ENCODE results near the gene ZNF485. TPM values are rescaled to one million over a fixed set of nuclear protein-coding genes. Genes with fewer than 3 reads are reported as not detected.

The ZNF485 gene
- polyA plus RNA-seq, 1 donor from 2014 or later, result 3.5 TPM

GRCh38 chr10:43623351-43623750, 17.1 kb downstream of the ZNF485 start:
- no peaks in the 10 kb centered on the region for H3F3A ChIP-seq (ENCODE audit: insufficient read depth, low read length, poor library complexity, severe bottlenecking)
- no peaks in the 10 kb centered on the region for H3K79me2 ChIP-seq (replicated peaks; ENCODE audit: insufficient read depth, low read length)
- H2AFZ ChIP-seq (ENCODE audit: low read depth, low read length), result no peak overlapping the region
- no peak overlapping the region for H3K4me3 ChIP-seq (ENCODE audit: low read length)
- H3K9me2 ChIP-seq (ENCODE audit: insufficient read depth, low read length), result no peaks in the 10 kb centered on the region
- no peaks in the 10 kb centered on the region for H4K20me1 ChIP-seq (ENCODE audit: insufficient read depth)
- no peak overlapping the region for H3K9ac ChIP-seq (ENCODE audit: low read length)
- no peaks in the 10 kb centered on the region for H3K27me3 ChIP-seq (ENCODE audit: insufficient read depth, low read depth, low read length)
- no peaks in the 10 kb centered on the region for H3K36me3 ChIP-seq (ENCODE audit: insufficient read depth, low read length)
- TF ChIP-seq TAF1 (IDR thresholded peaks at IDR 0.05; ENCODE audit: low read depth), result no peak
- no peak for TF ChIP-seq EP300 (conservative IDR thresholded peaks at IDR 0.05; ENCODE audit: poor library complexity, severe bottlenecking)
- no peak for TF ChIP-seq POLR2AphosphoS5 (IDR thresholded peaks at IDR 0.05)
- no peak overlapping the region for H3K4me2 ChIP-seq (ENCODE audit: low read length)
- H3K27ac ChIP-seq (ENCODE audit: low read length), result no peak overlapping the region
- H3K9me3 ChIP-seq (ENCODE audit: low read length), result no peaks in the 10 kb centered on the region

GRCh38 chr10:43627942-43628341, 21.7 kb downstream of the ZNF485 start:
- no peak overlapping the region for H3K4me3 ChIP-seq (ENCODE audit: low read length)
- no peaks in the 10 kb centered on the region for H3K27me3 ChIP-seq (ENCODE audit: insufficient read depth, low read depth, low read length)
- no peaks in the 10 kb centered on the region for H3K9me3 ChIP-seq (ENCODE audit: low read length)
- H3K9ac ChIP-seq (ENCODE audit: low read length), result no peak overlapping the region
- no peak overlapping the region for H3K4me2 ChIP-seq (ENCODE audit: low read length)
- H3K79me2 ChIP-seq (replicated peaks; ENCODE audit: insufficient read depth, low read length), result no peaks in the 10 kb centered on the region
- H3K36me3 ChIP-seq (ENCODE audit: insufficient read depth, low read length), result no peaks in the 10 kb centered on the region
- H3F3A ChIP-seq (ENCODE audit: insufficient read depth, low read length, poor library complexity, severe bottlenecking), result no peaks in the 10 kb centered on the region
- H3K9me2 ChIP-seq (ENCODE audit: insufficient read depth, low read length), result no peaks in the 10 kb centered on the region
- H4K20me1 ChIP-seq (ENCODE audit: insufficient read depth), result no peaks in the 10 kb centered on the region
- TF ChIP-seq TAF1 (IDR thresholded peaks at IDR 0.05; ENCODE audit: low read depth) (no peak), EP300 (conservative IDR thresholded peaks at IDR 0.05; ENCODE audit: poor library complexity, severe bottlenecking) (no peak), POLR2AphosphoS5 (IDR thresholded peaks at IDR 0.05) (no peak), CTCF (IDR thresholded peaks at IDR 0.05; ENCODE audit: poor library complexity, severe bottlenecking) (no peak), REST (IDR thresholded peaks at IDR 0.05; ENCODE audit: borderline replicate concordance) (no peak), MXI1 (conservative IDR thresholded peaks at IDR 0.05; ENCODE audit: poor library complexity, severe bottlenecking) (no peak)
- no peak overlapping the region for H3K27ac ChIP-seq (ENCODE audit: low read length)
- no peak overlapping the region for H2AFZ ChIP-seq (ENCODE audit: low read depth, low read length)

- no peaks in the 10 kb centered on the region for H3K9me2 ChIP-seq (ENCODE audit: insufficient read depth, low read length)
- no peaks in the 10 kb centered on the region for H3K36me3 ChIP-seq (ENCODE audit: insufficient read depth, low read length)
- no peaks in the 10 kb centered on the region for H3F3A ChIP-seq (ENCODE audit: insufficient read depth, low read length, poor library complexity, severe bottlenecking)
- H4K20me1 ChIP-seq (ENCODE audit: insufficient read depth), result no peaks in the 10 kb centered on the region
- H3K4me3 ChIP-seq (ENCODE audit: low read length), result no peak overlapping the region
- H3K27ac ChIP-seq (ENCODE audit: low read length), result no peak overlapping the region
- no peaks in the 10 kb centered on the region for H3K79me2 ChIP-seq (replicated peaks; ENCODE audit: insufficient read depth, low read length)
- H2AFZ ChIP-seq (ENCODE audit: low read depth, low read length), result no peak overlapping the region
- no peak overlapping the region for H3K9ac ChIP-seq (ENCODE audit: low read length)
- no peaks in the 10 kb centered on the region for H3K27me3 ChIP-seq (ENCODE audit: insufficient read depth, low read depth, low read length)
- no peaks in the 10 kb centered on the region for H3K9me3 ChIP-seq (ENCODE audit: low read length)
- no peak for TF ChIP-seq POLR2AphosphoS5 (IDR thresholded peaks at IDR 0.05)
- no peak for TF ChIP-seq EZH2 (IDR thresholded peaks at IDR 0.05; ENCODE audit: borderline replicate concordance, insufficient read depth, low read length, poor library complexity, severe bottlenecking)
- no peak for TF ChIP-seq RAD21 (conservative IDR thresholded peaks at IDR 0.05)
- no peak for TF ChIP-seq CTCF (IDR thresholded peaks at IDR 0.05; ENCODE audit: poor library complexity, severe bottlenecking)
- no peak for TF ChIP-seq SMC3 (conservative IDR thresholded peaks at IDR 0.05; ENCODE audit: poor library complexity)
- TF ChIP-seq EP300 (conservative IDR thresholded peaks at IDR 0.05; ENCODE audit: poor library complexity, severe bottlenecking), result no peak
- no peak for TF ChIP-seq TAF1 (IDR thresholded peaks at IDR 0.05; ENCODE audit: low read depth)
- TF ChIP-seq REST (IDR thresholded peaks at IDR 0.05; ENCODE audit: borderline replicate concordance), result no peak
- TF ChIP-seq MXI1 (conservative IDR thresholded peaks at IDR 0.05; ENCODE audit: poor library complexity, severe bottlenecking), result no peak
- no peak overlapping the region for H3K4me2 ChIP-seq (ENCODE audit: low read length)
Measured at GRCh38 chr10:43628956-43629355, 22.7 kb downstream of the ZNF485 start.
